Endothelial cell of umbilical vein (primary cell): Measurements from ENCODE around the gene FAM98A. TPM values are rescaled to one million over a fixed set of nuclear protein-coding genes. Genes with fewer than 3 reads are reported as not detected.

Experiments used
- BruUV-seq: library from RNA; stranded (reverse); fragments of 400-500 nt; replicated peaks from 2 replicates; lab custom pipeline; 2021; lab: Mats Ljungman, UMichigan
- CTCF ChIA-PET: fragments of 300-600, 350-600 bp; sonication (Branson Sonifier 250); formaldehyde crosslinking; loops from one replicate; lab custom pipeline; 2021; ENCODE audit warnings: antibody characterized with exemption, inconsistent platforms; lab: Charles Lee
- POLR2A ChIA-PET: fragments of 300-600, 350-600 bp; sonication (Branson Sonifier 250); formaldehyde crosslinking; loops from one replicate; lab custom pipeline; 2021; ENCODE audit warnings: antibody characterized with exemption, inconsistent platforms; lab: Charles Lee
- DNase-seq: peaks from one replicate; pipeline ENCODE4 v3.0.0-alpha.2; 2011; ENCODE audit warnings: low read depth, low spot score
- FAIRE-seq: peaks from 2 replicates; lab custom pipeline; 2011; peaks lifted over from hg19 to GRCh38; lab: Jason Lieb, UNC
- H2AFZ ChIP-seq: 2 replicates; pipeline ENCODE4 v1.6.0; 2012; ENCODE audit warnings: low read depth, low read length, control low read depth, inconsistent platforms
- H3K27ac ChIP-seq: 2 replicates; pipeline ENCODE4 v1.5.1; 2011; ENCODE audit warnings: low read depth, mild to moderate bottlenecking, control low read depth, low read length, moderate library complexity; ENCODE audit not compliant: insufficient read depth
- H3K27me3 ChIP-seq, 2 experiments: 2 replicates each; pipeline versions ENCODE4 v1.6.0 to v1.6.1; 2011; ENCODE audit warnings: low read length in 2 of 2, mixed read lengths in 1 of 2; ENCODE audit not compliant: control insufficient read depth in 2 of 2, insufficient read depth in 2 of 2
- H3K36me3 ChIP-seq, 2 experiments: 2 replicates in 1 of 2; 3 replicates in 1 of 2; pipeline ENCODE4 v1.5.1; 2011; ENCODE audit warnings: low read length in 2 of 2, mild to moderate bottlenecking in 1 of 2, moderate library complexity in 1 of 2; ENCODE audit not compliant: control insufficient read depth in 2 of 2, insufficient read depth in 2 of 2; ENCODE audit errors: extremely low read depth in 1 of 2
- H3K4me1 ChIP-seq: 3 replicates; pipeline ENCODE4 v1.5.1; 2011; ENCODE audit warnings: mild to moderate bottlenecking, low read length; ENCODE audit not compliant: control insufficient read depth, insufficient read depth; ENCODE audit errors: extremely low read depth
- H3K4me2 ChIP-seq: 2 replicates; pipeline ENCODE4 v1.6.1; 2011; ENCODE audit warnings: low read length, control low read depth, mixed read lengths; ENCODE audit not compliant: insufficient read depth
- H3K4me3 ChIP-seq, 3 experiments: fragments of 200-600 bp in 1 of 3; sonication (generic), shearing (Covaris generic) in 1 of 3; replicated peaks in 1 of 3; 2 replicates each; pipeline ENCODE4 v1.5.1; 2011 to 2016; ENCODE audit warnings: control low read depth in 3 of 3, low read length in 3 of 3, mild to moderate bottlenecking in 2 of 3, inconsistent platforms in 1 of 3, low read depth in 1 of 3, moderate library complexity in 1 of 3; ENCODE audit not compliant: insufficient read depth in 1 of 3
- H3K79me2 ChIP-seq: 2 replicates; pipeline ENCODE4 v1.6.0; 2012; ENCODE audit warnings: low read length, inconsistent platforms; ENCODE audit not compliant: control insufficient read depth, insufficient read depth
- H3K9ac ChIP-seq: replicated peaks from 2 replicates; pipeline ENCODE3; 2011; ENCODE audit warnings: low read length, control low read depth; ENCODE audit not compliant: insufficient read depth; ENCODE audit errors: extremely low read depth
- H3K9me1 ChIP-seq: replicated peaks from 3 replicates; pipeline ENCODE4 v1.6.0; 2011; ENCODE audit warnings: mild to moderate bottlenecking, low read length; ENCODE audit not compliant: control insufficient read depth, insufficient read depth; ENCODE audit errors: extremely low read depth
- H3K9me3 ChIP-seq: replicated peaks from 2 replicates; pipeline ENCODE4 v1.5.1; 2012; ENCODE audit warnings: low read length, inconsistent platforms; ENCODE audit not compliant: control insufficient read depth, insufficient read depth
- H4K20me1 ChIP-seq: replicated peaks from 2 replicates; pipeline ENCODE3; 2011; ENCODE audit warnings: mild to moderate bottlenecking, low read length; ENCODE audit not compliant: control insufficient read depth, insufficient read depth; ENCODE audit errors: extremely low read depth
- CTCF ChIP-seq, 2 donors: IDR thresholded peaks; 1 replicate in 1 of 2; 2 replicates in 1 of 2; pipeline ENCODE4 v1.5.1; 2011; ENCODE audit warnings: low read length in 2 of 2, mild to moderate bottlenecking in 2 of 2, moderate library complexity in 2 of 2, control low read depth in 1 of 2, inconsistent platforms in 1 of 2, low read depth in 1 of 2; ENCODE audit not compliant: insufficient read depth in 1 of 2; ENCODE audit errors: extremely low read depth in 1 of 2
- EZH2 ChIP-seq: IDR thresholded peaks from 2 replicates; pipeline ENCODE4 v1.6.1; 2012; ENCODE audit warnings: borderline replicate concordance, low read depth, mild to moderate bottlenecking, moderate library complexity, low read length, inconsistent platforms; ENCODE audit not compliant: severe bottlenecking
- FOS ChIP-seq: IDR thresholded peaks from 2 replicates; pipeline ENCODE4 v1.6.1; 2011; ENCODE audit warnings: mild to moderate bottlenecking, low read length, moderate library complexity, borderline replicate concordance; ENCODE audit not compliant: insufficient read depth
- GATA2 ChIP-seq: IDR thresholded peaks from 2 replicates; pipeline ENCODE4 v1.7.0; 2011; ENCODE audit warnings: low read depth, mild to moderate bottlenecking, moderate library complexity, mixed read lengths, low read length; ENCODE audit not compliant: insufficient read length, insufficient read depth
- JUN ChIP-seq: IDR thresholded peaks from 2 replicates; pipeline ENCODE4 v1.6.1; 2011; ENCODE audit warnings: borderline replicate concordance, low read depth; ENCODE audit not compliant: insufficient read length, insufficient read depth
- MAX ChIP-seq: IDR thresholded peaks from 2 replicates; pipeline ENCODE4 v1.6.1; 2011; ENCODE audit not compliant: insufficient read depth, insufficient read length
- MYC ChIP-seq: IDR thresholded peaks from one replicate; pipeline ENCODE4 v1.6.1; 2011; ENCODE audit warnings: mild to moderate bottlenecking, low read depth, low read length
- POLR2A ChIP-seq: IDR thresholded peaks from 2 replicates; pipeline ENCODE4 v1.6.1; 2012; ENCODE audit warnings: low read depth, mild to moderate bottlenecking, control low read depth, low read length
- POLR2AphosphoS5 ChIP-seq: IDR thresholded peaks from 2 replicates; pipeline ENCODE4 v1.6.1; 2012; ENCODE audit warnings: low read depth, mild to moderate bottlenecking, control low read depth, low read length, moderate library complexity; ENCODE audit not compliant: insufficient read depth
- dilution Hi-C: fragments of 300-500 bp; cut with MboI; formaldehyde crosslinking; loops from one replicate; pipeline ENCODE4 v1.15.0; 2019; ENCODE audit warnings: low sequenced_read_pairs; ENCODE audit not compliant: extremely low pct_ligation_motif_present
- intact Hi-C: fragments of 100-400 bp; cut with micrococcal nuclease; formaldehyde crosslinking; loops from one replicate; pipeline ENCODE4 v1.10.0; 2022
- polyA plus RNA-seq, 4 experiments: library from polyadenylated mRNA; depleted of rRNA in 3 of 4; stranded (reverse) in 3 of 4; unstranded in 1 of 4; fragments of >200 nt; gene quantifications; 2 replicates each; pipeline versions ENCODE4 v1.2.1 to v1.2.3, GENCODE V29; 2011 to 2012; ENCODE audit warnings: missing spikeins in 1 of 4
- total RNA-seq: library from RNA; stranded (reverse); gene quantifications from 2 replicates; pipeline ENCODE4 v1.2.3, GENCODE V29; 2021

FAM98A gene
- total and polyA plus RNA-seq, 2 donors (not counting 3 experiments of a cell fraction or from before 2014, with no cell fraction given), result 52.8 to 97.1 TPM

- ChIA-PET CTCF (no interaction called here), POLR2A (no interaction called here)
- TF ChIP-seq MYC, result no peak
- no peak for TF ChIP-seq FOS
- TF ChIP-seq JUN, result no peak
- no peak for TF ChIP-seq CTCF (IDR thresholded peaks at IDR 0.05; ENCODE audit: extremely low read depth in 1 of 2, insufficient read depth in 1 of 2, low read depth in 1 of 2, low read length in 2 of 2)
- no peak for TF ChIP-seq POLR2A
- no peak for TF ChIP-seq GATA2
- no peaks in the 10 kb centered on the region for H4K20me1 ChIP-seq
- H3K9me3 ChIP-seq, result no peaks in the 10 kb centered on the region
- H3K4me1 ChIP-seq, result no peaks in the 10 kb centered on the region
- H2AFZ ChIP-seq, result no peak overlapping the region
- H3K27me3 ChIP-seq, result no peaks in the 10 kb centered on the region
- no peak overlapping the region for H3K4me3 ChIP-seq
- dilution Hi-C loops, result no loop called here
- no peak overlapping the region for H3K9ac ChIP-seq
- no peaks in the 10 kb centered on the region for H3K79me2 ChIP-seq
- no peaks in the 10 kb centered on the region for H3K36me3 ChIP-seq
- H3K9me1 ChIP-seq, result no peaks in the 10 kb centered on the region
- no peak for FAIRE-seq
- no peak overlapping the region for H3K4me2 ChIP-seq
- no TSS peak for BruUV-seq
- intact Hi-C loops, result no loop called here
- H3K27ac ChIP-seq, result no peak overlapping the region
- DNase-seq, result no peak
Observed at GRCh38 chr2:33607905-33608304, 8.8 kb upstream of the FAM98A start.

- H3K36me3 ChIP-seq, result no peaks in the 10 kb centered on the region
- no TSS peak for BruUV-seq
- TF ChIP-seq MYC (no peak), EZH2 (no peak), CTCF (IDR thresholded peaks at IDR 0.05; ENCODE audit: extremely low read depth in 1 of 2, insufficient read depth in 1 of 2, low read depth in 1 of 2, low read length in 2 of 2) (no peak), POLR2A (no peak), JUN (no peak), FOS (no peak), POLR2AphosphoS5 (no peak), MAX (no peak), GATA2 (no peak)
- intact Hi-C loops, result no loop called here
- no peak for DNase-seq
- H3K9me1 ChIP-seq, result no peaks in the 10 kb centered on the region
- H3K9ac ChIP-seq, result no peak overlapping the region
- H4K20me1 ChIP-seq, result no peaks in the 10 kb centered on the region
- H2AFZ ChIP-seq, result no peak overlapping the region
- peaks cover 0 to under 1% of the 10 kb centered on the region in 2 experiments for H3K27me3 ChIP-seq
- H3K27ac ChIP-seq, result no peak overlapping the region
- FAIRE-seq, result no peak
- no peaks in the 10 kb centered on the region for H3K79me2 ChIP-seq
- CTCF ChIA-PET, result no interaction called here
- POLR2A ChIA-PET, result no interaction called here
- H3K4me1 ChIP-seq, result no peaks in the 10 kb centered on the region
- dilution Hi-C loops, result no loop called here
- H3K9me3 ChIP-seq, result no peaks in the 10 kb centered on the region
- no peak overlapping the region for H3K4me2 ChIP-seq
- H3K4me3 ChIP-seq, result no peak overlapping the region
Observed at GRCh38 chr2:33607251-33607721, 8.2 kb upstream of the FAM98A start.
